Trophoblast cell (in vitro differentiated cells and primary cell): Measurements from ENCODE around the gene KIRREL3.

Experiments used
- DNase-seq, 2 donors: peaks; one replicate each; pipeline ENCODE4 v3.0.0-alpha.2; 2016
- H2AFZ ChIP-seq: 2 replicates; pipeline ENCODE4 v1.6.1; 2013; ENCODE audit warnings: low read length, moderate library complexity, mild to moderate bottlenecking; ENCODE audit not compliant: insufficient read depth, poor library complexity
- H2AK5ac ChIP-seq: 2 replicates; pipeline ENCODE4 v1.6.1; 2013; ENCODE audit warnings: mild to moderate bottlenecking, low read length
- H2BK120ac ChIP-seq: 2 replicates; pipeline ENCODE4 v1.6.1; 2013; ENCODE audit warnings: low read length, mild to moderate bottlenecking, moderate library complexity; ENCODE audit not compliant: insufficient read depth, poor library complexity
- H2BK12ac ChIP-seq: 2 replicates; pipeline ENCODE4 v1.6.1; 2013; ENCODE audit warnings: mild to moderate bottlenecking, low read length, moderate library complexity
- H2BK5ac ChIP-seq: 2 replicates; pipeline ENCODE4 v1.6.1; 2013; ENCODE audit warnings: low read length, low read depth, moderate library complexity, mild to moderate bottlenecking; ENCODE audit not compliant: poor library complexity
- H3K14ac ChIP-seq: 2 replicates; pipeline ENCODE4 v1.6.1; 2013; ENCODE audit warnings: mild to moderate bottlenecking, low read length
- H3K18ac ChIP-seq: 2 replicates; pipeline ENCODE4 v1.6.1; 2013; ENCODE audit warnings: mild to moderate bottlenecking, low read length
- H3K23ac ChIP-seq: 2 replicates; pipeline ENCODE4 v1.6.1; 2013; ENCODE audit warnings: low read length
- H3K27ac ChIP-seq: 2 replicates; pipeline ENCODE4 v1.5.1; 2013; ENCODE audit warnings: low read depth, mild to moderate bottlenecking, inconsistent platforms, low read length, moderate library complexity
- H3K27me3 ChIP-seq: 2 replicates; pipeline ENCODE4 v1.6.1; 2013; ENCODE audit warnings: inconsistent platforms, mild to moderate bottlenecking, low read length, moderate library complexity; ENCODE audit not compliant: insufficient read depth
- H3K36me3 ChIP-seq, 2 experiments: 1 replicate in 1 of 2; 2 replicates in 1 of 2; pipeline ENCODE4 v1.6.1; 2013; ENCODE audit warnings: low read length in 2 of 2, mild to moderate bottlenecking in 2 of 2, moderate library complexity in 1 of 2; ENCODE audit not compliant: insufficient read depth in 2 of 2, control insufficient read depth in 1 of 2
- H3K4ac ChIP-seq: 2 replicates; pipeline ENCODE4 v1.6.1; 2013; ENCODE audit warnings: low read depth, mild to moderate bottlenecking, low read length, moderate library complexity
- H3K4me1 ChIP-seq, 2 experiments: 1 replicate in 1 of 2; 2 replicates in 1 of 2; pipeline ENCODE4 v1.6.1; 2013; ENCODE audit warnings: low read length in 2 of 2, mild to moderate bottlenecking in 2 of 2, moderate library complexity in 1 of 2; ENCODE audit not compliant: insufficient read depth in 2 of 2, control insufficient read depth in 1 of 2
- H3K4me2 ChIP-seq: 2 replicates; pipeline ENCODE4 v1.6.1; 2013; ENCODE audit warnings: inconsistent platforms, mild to moderate bottlenecking, low read length, moderate library complexity
- H3K4me3 ChIP-seq: 2 replicates; pipeline ENCODE4 v1.5.1; 2013; ENCODE audit warnings: mild to moderate bottlenecking, low read depth, low read length, inconsistent platforms
- H3K79me1 ChIP-seq: one replicate; pipeline ENCODE4 v1.6.1; 2013; ENCODE audit warnings: low read length
- H3K79me2 ChIP-seq: 2 replicates; pipeline ENCODE4 v1.6.1; 2013; ENCODE audit warnings: low read length, mild to moderate bottlenecking; ENCODE audit not compliant: control insufficient read depth, insufficient read depth, poor library complexity
- H3K9ac ChIP-seq: 2 replicates; pipeline ENCODE4 v1.6.1; 2013; ENCODE audit warnings: mild to moderate bottlenecking, low read length
- H3K9me3 ChIP-seq: 2 replicates; pipeline ENCODE4 v1.6.1; 2013; ENCODE audit warnings: low read depth, mild to moderate bottlenecking, control low read depth, inconsistent platforms, low read length; ENCODE audit not compliant: insufficient read depth
- H4K12ac ChIP-seq: 2 replicates; pipeline ENCODE4 v1.6.1; 2013; ENCODE audit warnings: low read depth, mild to moderate bottlenecking, low read length, moderate library complexity
- H4K8ac ChIP-seq: 2 replicates; pipeline ENCODE4 v1.6.1; 2013; ENCODE audit warnings: low read depth, mild to moderate bottlenecking, low read length, moderate library complexity
- H4K91ac ChIP-seq: one replicate; pipeline ENCODE4 v1.6.1; 2013; ENCODE audit warnings: low read depth, mild to moderate bottlenecking, low read length, moderate library complexity
- WGBS: extraction: QIAGEN DNeasy Blood & Tissue Kit; methylation state at CpG from one replicate; pipeline ENCODE4 v1.1.7; 2013; ENCODE audit warnings: missing lambda C conversion rate; ENCODE audit not compliant: insufficient read length, insufficient coverage; ENCODE audit errors: extremely low coverage; 5-methylcytosine and 5-hydroxymethylcytosine counted together

KIRREL3 gene

DNA sequence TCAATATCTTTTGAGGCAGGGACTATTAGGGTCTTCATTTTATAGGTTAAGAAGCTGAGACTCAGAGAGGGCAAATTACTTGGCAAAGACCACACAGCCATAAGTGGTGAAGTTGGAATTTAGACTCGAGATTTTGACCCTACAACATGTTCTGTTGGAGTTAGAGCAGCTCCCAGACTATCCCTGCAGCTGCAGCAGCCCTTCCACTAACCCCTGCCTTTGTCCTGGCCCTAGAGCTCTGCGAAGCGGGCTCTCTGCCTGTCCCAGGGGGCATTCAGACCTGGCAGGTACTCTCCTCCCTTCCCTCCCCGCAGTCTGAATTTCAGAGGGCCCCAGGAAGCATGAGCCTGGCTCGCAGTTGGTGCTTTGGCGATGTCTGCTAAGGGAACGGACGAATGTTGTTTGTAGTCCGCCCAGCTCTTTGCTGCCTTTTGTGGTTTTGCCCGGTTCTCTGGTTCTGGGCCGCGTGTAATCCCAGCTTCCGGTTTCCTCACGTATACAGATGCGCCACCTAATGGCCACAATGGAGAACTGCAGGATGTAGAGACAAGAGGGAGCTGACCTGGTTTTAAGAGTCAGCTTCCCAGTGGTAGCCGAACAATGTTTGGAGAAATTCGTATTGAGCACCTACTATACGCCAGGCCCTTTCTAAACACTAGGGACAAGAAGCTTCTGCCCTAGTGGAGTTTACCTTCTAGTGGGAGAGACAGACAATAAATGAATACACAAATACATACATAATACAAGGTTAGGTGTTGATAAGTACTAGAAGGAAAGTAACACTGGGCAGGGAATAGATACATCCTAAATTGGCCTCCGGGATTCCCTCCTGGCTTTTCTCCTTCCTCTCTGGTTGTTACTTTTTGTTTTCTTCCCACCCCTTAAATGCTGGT is 519.9 kb downstream of the KIRREL3 start:
- Histone ChIP-seq H3K36me3 (no peaks in the 10 kb centered on the region), H3K9me3 (no peaks in the 10 kb centered on the region), H2BK120ac (peak overlapping the region; percentile 57), H3K79me2 (peaks cover 2% of the 10 kb centered on the region), H3K4me3 (no peak overlapping the region), H2BK12ac (no peak overlapping the region), H3K79me1 (no peaks in the 10 kb centered on the region), H3K18ac (peak overlapping the region; percentile 36), H3K4me1 (peaks cover 0 to 2% of the 10 kb centered on the region in 2 experiments), H3K27ac (no peak overlapping the region), H4K91ac (peak overlapping the region; percentile 20), H4K8ac (peak overlapping the region; percentile 85), H3K27me3 (no peaks in the 10 kb centered on the region), H4K12ac (peak overlapping the region; percentile 60), H2AFZ (peak overlapping the region; percentile 88), H3K14ac (peak overlapping the region; percentile 14), H2BK5ac (peak overlapping the region; percentile 4), H3K23ac (no peak overlapping the region), H2AK5ac (no peak overlapping the region), H3K4ac (no peak overlapping the region), H3K9ac (peak overlapping the region; percentile 2), H3K4me2 (peak overlapping the region; percentile 50)
- WGBS = no CpG with 5 or more reads among the region's 19 CpGs
- DNase-seq = peak; percentile 63 to 92

DNA sequence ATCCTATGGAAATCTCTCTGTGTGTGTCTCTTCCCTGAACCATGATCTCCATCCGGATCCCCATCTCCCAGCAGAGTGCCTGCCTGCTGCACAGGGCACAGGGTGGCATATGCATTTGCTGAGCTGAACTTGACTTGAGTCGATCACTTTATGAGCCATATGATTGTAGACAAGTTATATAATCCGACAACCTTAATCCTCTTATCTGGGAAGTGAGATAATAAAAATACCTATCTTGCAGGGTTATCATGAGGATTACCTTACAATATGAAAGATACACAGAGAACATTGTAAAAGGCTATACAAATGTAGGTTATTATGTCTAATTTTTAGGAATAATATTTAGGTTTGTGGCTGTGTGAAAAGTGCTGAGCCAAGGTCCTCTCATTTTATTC is 520.6 kb downstream of the KIRREL3 start:
- no peak overlapping the region for H3K18ac ChIP-seq
- H3K27ac ChIP-seq = no peak overlapping the region
- no peaks in the 10 kb centered on the region for H3K36me3 ChIP-seq
- no peak overlapping the region for H3K9ac ChIP-seq
- H2BK5ac ChIP-seq = no peak overlapping the region
- no peak overlapping the region for H2AFZ ChIP-seq
- no peak overlapping the region for H2AK5ac ChIP-seq
- no peaks in the 10 kb centered on the region for H3K79me1 ChIP-seq
- no peak overlapping the region for H3K14ac ChIP-seq
- no peak overlapping the region for H4K12ac ChIP-seq
- no peak for DNase-seq
- H4K8ac ChIP-seq = no peak overlapping the region
- WGBS = no CpG with 5 or more reads among the region's 3 CpGs
- no peaks in the 10 kb centered on the region for H3K9me3 ChIP-seq
- H3K4ac ChIP-seq = no peak overlapping the region
- no peak overlapping the region for H2BK120ac ChIP-seq
- no peak overlapping the region for H3K4me3 ChIP-seq
- peaks cover 2% of the 10 kb centered on the region for H3K79me2 ChIP-seq
- H3K23ac ChIP-seq = no peak overlapping the region
- H3K27me3 ChIP-seq = no peaks in the 10 kb centered on the region
- H2BK12ac ChIP-seq = no peak overlapping the region
- no peak overlapping the region for H3K4me2 ChIP-seq
- no peak overlapping the region for H4K91ac ChIP-seq
- peaks cover 0 to 2% of the 10 kb centered on the region in 2 experiments for H3K4me1 ChIP-seq

DNA sequence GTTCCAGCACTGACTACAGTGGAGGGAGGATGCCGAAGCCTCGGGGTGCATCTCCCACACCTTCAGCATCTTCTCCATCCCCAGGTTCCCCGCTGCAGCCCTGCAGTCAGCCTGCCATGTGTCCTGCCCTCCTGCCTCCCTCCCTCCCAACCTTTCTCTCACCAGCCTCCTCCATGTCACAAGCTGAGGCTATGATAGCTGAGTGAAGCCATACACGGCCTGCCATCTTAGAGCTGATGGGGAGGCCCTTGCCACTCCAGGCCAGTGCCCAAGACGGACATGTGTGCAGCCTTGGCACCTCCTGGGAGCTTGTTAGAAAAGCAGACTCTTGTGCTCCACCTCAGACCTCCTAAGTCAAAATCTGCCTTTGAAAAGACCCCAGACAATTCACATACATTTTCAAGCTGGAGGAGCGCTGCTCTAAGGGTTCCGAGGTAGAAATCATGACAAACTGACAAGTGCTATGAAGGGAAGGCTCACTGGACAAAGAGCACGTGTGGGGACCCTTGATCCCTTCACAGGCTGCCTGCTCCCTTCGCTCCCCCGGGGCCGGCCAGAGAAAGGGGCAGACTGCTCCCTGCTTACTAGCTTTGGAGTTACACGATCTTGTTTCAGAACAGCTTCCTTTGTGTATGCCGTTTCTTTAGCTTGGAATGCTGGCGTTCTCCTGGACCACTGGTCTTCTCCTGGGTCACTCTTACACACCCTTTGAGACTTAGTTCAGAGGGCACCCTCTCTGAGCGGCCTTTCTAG is 521.2 kb downstream of the KIRREL3 start:
- H4K8ac ChIP-seq = no peak overlapping the region
- no peaks in the 10 kb centered on the region for H3K79me1 ChIP-seq

DNA sequence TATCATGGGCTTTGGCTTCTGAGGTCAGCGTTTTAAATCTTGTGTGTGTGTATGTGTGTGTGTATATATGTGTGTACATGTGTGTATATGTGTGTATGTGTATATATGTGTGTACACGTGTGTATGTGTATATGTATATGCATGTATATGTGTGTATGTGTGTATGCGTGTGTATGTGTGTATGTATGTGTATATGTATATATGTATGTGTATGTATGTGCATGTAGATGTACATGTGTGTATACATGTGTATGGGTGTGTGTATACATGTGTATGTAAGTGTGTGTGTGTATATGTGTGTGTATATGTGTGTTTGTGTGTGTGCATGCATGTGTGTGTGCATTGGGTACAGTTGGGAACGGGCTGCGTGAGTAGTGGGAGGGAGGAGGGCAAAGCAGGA is 522.1 kb downstream of the KIRREL3 start:
- H3K9me3 ChIP-seq = no peaks in the 10 kb centered on the region
- no peak overlapping the region for H4K12ac ChIP-seq
- H3K79me2 ChIP-seq = peaks cover 2% of the 10 kb centered on the region
- H2AK5ac ChIP-seq = no peak overlapping the region
- no peak overlapping the region for H2BK120ac ChIP-seq
- no peak overlapping the region for H3K4me3 ChIP-seq
- H3K4me2 ChIP-seq = no peak overlapping the region
- H3K27me3 ChIP-seq = no peaks in the 10 kb centered on the region
- H2AFZ ChIP-seq = no peak overlapping the region
- H3K27ac ChIP-seq = no peak overlapping the region
- DNase-seq = no peak
- no peak overlapping the region for H2BK5ac ChIP-seq
- H3K9ac ChIP-seq = no peak overlapping the region
- no peak overlapping the region for H4K8ac ChIP-seq
- no peak overlapping the region for H3K23ac ChIP-seq
- H2BK12ac ChIP-seq = no peak overlapping the region
- no peak overlapping the region for H3K18ac ChIP-seq
- H3K4ac ChIP-seq = no peak overlapping the region
- H3K14ac ChIP-seq = no peak overlapping the region
- no peaks in the 10 kb centered on the region for H3K36me3 ChIP-seq
- H3K79me1 ChIP-seq = no peaks in the 10 kb centered on the region
- peaks cover 0 to 2% of the 10 kb centered on the region in 2 experiments for H3K4me1 ChIP-seq
- H4K91ac ChIP-seq = no peak overlapping the region
- WGBS = no CpG with 5 or more reads among the region's 5 CpGs

More for the DNA sequence above, 521.2 kb downstream of the KIRREL3 start:
- Histone ChIP-seq H3K27ac (no peak overlapping the region), H3K9ac (no peak overlapping the region), H3K4me2 (no peak overlapping the region), H2BK5ac (no peak overlapping the region), H2AFZ (no peak overlapping the region), H3K4ac (no peak overlapping the region), H2BK120ac (no peak overlapping the region), H3K36me3 (no peaks in the 10 kb centered on the region), H4K12ac (no peak overlapping the region), H3K79me2 (peaks cover 2% of the 10 kb centered on the region), H3K23ac (no peak overlapping the region), H2AK5ac (no peak overlapping the region), H3K18ac (no peak overlapping the region), H2BK12ac (no peak overlapping the region), H3K27me3 (no peaks in the 10 kb centered on the region), H3K4me1 (peaks cover 0 to 2% of the 10 kb centered on the region in 2 experiments), H3K4me3 (no peak overlapping the region), H3K14ac (no peak overlapping the region), H4K91ac (no peak overlapping the region), H3K9me3 (no peaks in the 10 kb centered on the region)
- WGBS = no CpG with 5 or more reads among the region's 15 CpGs
- DNase-seq = no peak
